ENCODE measurements around the gene EPC2.

GRCh38 chr2:148614014-148614321, 30.6 kb upstream of the EPC2 start:
- TF ChIP-seq EZH2phosphoT487 (IDR thresholded peaks at IDR 0.05; ENCODE audit: insufficient read depth, low read depth) (no peak), EZH2 (IDR thresholded peaks at IDR 0.05; ENCODE audit: insufficient read depth, poor library complexity, severe bottlenecking) (no peak)

Measured in GM23248 (cell line).